ENCODE results near the gene NDE1. TPM values are rescaled to one million over a fixed set of nuclear protein-coding genes. Genes with fewer than 3 reads are reported as not detected.
"Not testable (repeated sequence)": the region's sequence is repeated elsewhere in the genome, so short reads cannot be mapped to it uniquely, and the experiment has no call there.

The NDE1 gene
- total and polyA plus RNA-seq, 4 donors, result 2.5 to 17.3 (median 4.4) TPM

DNA sequence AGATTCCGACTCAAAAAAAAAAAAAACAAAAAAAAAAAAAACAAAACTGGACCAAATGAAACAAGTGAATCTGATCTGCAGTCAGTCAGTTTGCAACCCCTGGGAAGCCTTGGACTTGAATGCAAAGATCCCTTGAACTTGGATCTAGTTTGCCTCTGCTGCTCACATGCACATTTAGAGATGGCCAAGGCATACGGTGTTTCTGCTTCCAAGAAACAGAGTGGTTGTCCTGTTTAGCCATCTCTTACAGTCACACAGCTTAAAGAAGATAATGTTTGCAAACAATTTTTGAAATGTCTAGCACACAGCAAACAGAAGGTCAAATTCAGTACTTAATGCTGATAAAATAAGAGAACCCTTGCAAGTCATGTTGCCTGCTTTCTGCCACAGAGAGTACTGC is 4.5 kb downstream of the NDE1 start:
- DNase-seq (ENCODE audit: low spot score), result no peak
- peaks cover 0 to 14% (median 10%) of the 10 kb centered on the region in 4 donors for H3K4me1 ChIP-seq (ENCODE audit: control insufficient read depth in 4 of 4, insufficient read depth in 4 of 4, low read length in 3 of 4)
- H3K9ac ChIP-seq (ENCODE audit: low read depth in 1 of 2, low read length in 2 of 2), result no peak overlapping the region
- H3K27ac ChIP-seq (ENCODE audit: low read depth in 1 of 2, low read length in 2 of 2), result no peak overlapping the region
- TF ChIP-seq FOXA2 (IDR thresholded peaks at IDR 0.05), result no peak
- TF ChIP-seq REST (IDR thresholded peaks at IDR 0.05), result no peak
- no peak for TF ChIP-seq HNF4A (conservative IDR thresholded peaks at IDR 0.05)
- TF ChIP-seq SP1 (IDR thresholded peaks at IDR 0.05), result no peak
- TF ChIP-seq JUND (IDR thresholded peaks at IDR 0.05), result no peak
- TF ChIP-seq RAD21 (IDR thresholded peaks at IDR 0.05), result no peak
- TF ChIP-seq TAF1 (conservative IDR thresholded peaks at IDR 0.05), result no peak
- TF ChIP-seq RXRA (IDR thresholded peaks at IDR 0.05), result no peak
- no peak for TF ChIP-seq ZBTB33 (IDR thresholded peaks at IDR 0.05)
- TF ChIP-seq, protein P1, sequence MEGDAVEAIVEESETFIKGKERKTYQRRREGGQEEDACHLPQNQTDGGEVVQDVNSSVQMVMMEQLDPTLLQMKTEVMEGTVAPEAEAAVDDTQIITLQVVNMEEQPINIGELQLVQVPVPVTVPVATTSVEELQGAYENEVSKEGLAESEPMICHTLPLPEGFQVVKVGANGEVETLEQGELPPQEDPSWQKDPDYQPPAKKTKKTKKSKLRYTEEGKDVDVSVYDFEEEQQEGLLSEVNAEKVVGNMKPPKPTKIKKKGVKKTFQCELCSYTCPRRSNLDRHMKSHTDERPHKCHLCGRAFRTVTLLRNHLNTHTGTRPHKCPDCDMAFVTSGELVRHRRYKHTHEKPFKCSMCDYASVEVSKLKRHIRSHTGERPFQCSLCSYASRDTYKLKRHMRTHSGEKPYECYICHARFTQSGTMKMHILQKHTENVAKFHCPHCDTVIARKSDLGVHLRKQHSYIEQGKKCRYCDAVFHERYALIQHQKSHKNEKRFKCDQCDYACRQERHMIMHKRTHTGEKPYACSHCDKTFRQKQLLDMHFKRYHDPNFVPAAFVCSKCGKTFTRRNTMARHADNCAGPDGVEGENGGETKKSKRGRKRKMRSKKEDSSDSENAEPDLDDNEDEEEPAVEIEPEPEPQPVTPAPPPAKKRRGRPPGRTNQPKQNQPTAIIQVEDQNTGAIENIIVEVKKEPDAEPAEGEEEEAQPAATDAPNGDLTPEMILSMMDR (IDR thresholded peaks at IDR 0.05; ENCODE audit: low read depth, low read length, missing input control), result no peak
- TF ChIP-seq EGR1 (IDR thresholded peaks at IDR 0.05; ENCODE audit: low read depth in 2 of 2), result no peak
- TF ChIP-seq, protein P2, sequence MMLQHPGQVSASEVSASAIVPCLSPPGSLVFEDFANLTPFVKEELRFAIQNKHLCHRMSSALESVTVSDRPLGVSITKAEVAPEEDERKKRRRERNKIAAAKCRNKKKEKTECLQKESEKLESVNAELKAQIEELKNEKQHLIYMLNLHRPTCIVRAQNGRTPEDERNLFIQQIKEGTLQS (IDR thresholded peaks at IDR 0.05), result no peak
- TF ChIP-seq GABPA (IDR thresholded peaks at IDR 0.05 in 1 of 2, conservative IDR thresholded peaks at IDR 0.05 in 1 of 2), result no peak
- no peak for TF ChIP-seq FOXA1 (IDR thresholded peaks at IDR 0.05)
- no peak for TF ChIP-seq HNF4G (IDR thresholded peaks at IDR 0.05)
- TF ChIP-seq, protein P3, sequence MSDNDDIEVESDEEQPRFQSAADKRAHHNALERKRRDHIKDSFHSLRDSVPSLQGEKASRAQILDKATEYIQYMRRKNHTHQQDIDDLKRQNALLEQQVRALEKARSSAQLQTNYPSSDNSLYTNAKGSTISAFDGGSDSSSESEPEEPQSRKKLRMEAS (IDR thresholded peaks at IDR 0.05), result no peak
- no peak for TF ChIP-seq NR2F2 (IDR thresholded peaks at IDR 0.05)
- TF ChIP-seq YY1 (IDR thresholded peaks at IDR 0.05), result no peak
- H3K9me3 ChIP-seq (ENCODE audit: control insufficient read depth in 4 of 4, low read length in 3 of 4), result no peaks in the 10 kb centered on the region
- H3K4me3 ChIP-seq (ENCODE audit: low read depth in 1 of 3, low read length in 3 of 3), result no peak overlapping the region
- peaks cover 0 to 1% (median 0%) of the 10 kb centered on the region in 4 donors for H3K36me3 ChIP-seq (ENCODE audit: control insufficient read depth in 4 of 4, insufficient read depth in 3 of 4, low read depth in 1 of 4, low read length in 3 of 4)
- 98% methylated on average over 2 of the region's 2 CpGs for WGBS
- no peaks in the 10 kb centered on the region for H3K27me3 ChIP-seq (ENCODE audit: control insufficient read depth in 4 of 4, insufficient read depth in 4 of 4, low read length in 3 of 4)

DNA sequence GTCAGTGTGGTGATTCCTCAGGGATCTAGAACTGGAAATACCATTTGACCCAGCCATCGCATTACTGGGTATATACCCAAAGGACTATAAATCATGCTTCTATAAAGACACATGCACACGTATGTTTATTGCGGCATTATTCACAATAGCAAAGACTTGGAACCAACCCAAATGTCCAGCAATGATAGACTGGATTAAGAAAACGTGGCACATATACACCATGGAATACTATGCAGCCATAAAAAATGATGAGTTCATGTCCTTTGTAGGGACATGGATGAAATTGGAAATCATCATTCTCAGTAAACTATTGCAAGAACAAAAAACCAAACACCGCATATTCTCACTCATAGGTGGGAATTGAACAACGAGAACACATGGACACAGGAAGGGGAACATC is 5.5 kb downstream of the NDE1 start:
- H3K36me3 ChIP-seq (ENCODE audit: control insufficient read depth in 4 of 4, insufficient read depth in 3 of 4, low read depth in 1 of 4, low read length in 3 of 4); H3K27ac ChIP-seq (ENCODE audit: low read depth in 1 of 2, low read length in 2 of 2); H3K27me3 ChIP-seq (ENCODE audit: control insufficient read depth in 4 of 4, insufficient read depth in 4 of 4, low read length in 3 of 4); H3K4me3 ChIP-seq (ENCODE audit: low read depth in 1 of 3, low read length in 3 of 3); H3K9ac ChIP-seq (ENCODE audit: low read depth in 1 of 2, low read length in 2 of 2); H3K4me1 ChIP-seq (ENCODE audit: control insufficient read depth in 4 of 4, insufficient read depth in 4 of 4, low read length in 3 of 4); DNase-seq (ENCODE audit: low spot score); H3K9me3 ChIP-seq (ENCODE audit: control insufficient read depth in 4 of 4, low read length in 3 of 4): not testable (repeated sequence)
- 96% methylated on average over 3 of the region's 6 CpGs for WGBS

Data from liver (tissue), 9 donors.